ENCODE data around the gene PRRT3.
"Not testable (repeated sequence)": the region's sequence is repeated elsewhere in the genome, so short reads cannot be mapped to it uniquely, and the experiment has no call there.

The PRRT3 gene

DNA sequence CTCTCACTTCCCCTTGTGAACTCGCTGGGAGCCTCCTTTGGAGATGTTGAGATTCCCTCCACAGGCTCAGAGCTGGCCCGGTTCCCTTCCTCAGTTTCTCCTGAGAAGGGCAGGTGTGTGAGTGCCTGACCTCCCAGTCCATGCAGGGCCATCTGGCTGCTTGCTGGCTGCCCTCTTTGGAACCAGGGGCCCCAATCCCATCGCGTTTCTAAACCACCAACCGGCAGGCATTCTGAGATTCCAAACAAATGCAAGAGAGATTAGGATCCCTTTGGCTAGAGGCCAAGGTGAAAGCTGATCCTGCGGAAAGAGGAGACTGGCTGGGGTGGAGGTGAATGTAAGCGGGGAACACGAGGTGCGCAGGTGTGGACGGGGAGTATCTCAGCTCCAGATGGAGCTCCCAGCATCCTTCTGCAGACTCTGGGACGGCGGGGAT is 2.9 kb upstream of the PRRT3 start:
- no peaks in the 10 kb centered on the region for H3K27me3 Mint-ChIP-seq
- H3K4me3 Mint-ChIP-seq = no peak overlapping the region
- H3K36me3 Mint-ChIP-seq (ENCODE audit: low read depth) = no peaks in the 10 kb centered on the region
- H3K9me3 Mint-ChIP-seq = no peaks in the 10 kb centered on the region
- H3K27ac Mint-ChIP-seq = no peak overlapping the region
- peaks cover 14% of the 10 kb centered on the region for H3K4me1 Mint-ChIP-seq (ENCODE audit: low read depth)

DNA sequence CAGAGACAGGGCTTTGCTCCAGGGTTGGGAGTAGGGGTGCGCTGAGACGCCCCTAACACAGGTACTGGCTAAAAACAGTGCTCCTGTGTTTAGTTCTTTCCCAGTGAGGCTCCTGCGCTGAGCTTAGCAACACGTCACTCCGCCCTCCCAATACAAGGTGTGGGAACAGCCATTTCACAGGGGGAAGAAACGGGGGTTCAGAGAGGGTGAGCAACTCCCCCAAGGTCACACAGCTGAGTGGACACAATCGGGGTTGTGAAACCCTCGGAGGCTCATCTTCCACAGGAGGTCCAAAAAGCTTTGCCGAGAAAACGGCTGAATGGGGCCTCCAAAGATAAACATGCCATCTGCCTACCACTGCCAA is 628 bp downstream of the PRRT3 start:
- H3K4me1 Mint-ChIP-seq (ENCODE audit: low read depth) = peaks cover 14% of the 10 kb centered on the region
- no peaks in the 10 kb centered on the region for H3K9me3 Mint-ChIP-seq
- no peaks in the 10 kb centered on the region for H3K36me3 Mint-ChIP-seq (ENCODE audit: low read depth)
- peak overlapping the region; percentile 87 for H3K4me3 Mint-ChIP-seq
- peak overlapping the region; percentile 45 for H3K27ac Mint-ChIP-seq
- H3K27me3 Mint-ChIP-seq = no peaks in the 10 kb centered on the region

DNA sequence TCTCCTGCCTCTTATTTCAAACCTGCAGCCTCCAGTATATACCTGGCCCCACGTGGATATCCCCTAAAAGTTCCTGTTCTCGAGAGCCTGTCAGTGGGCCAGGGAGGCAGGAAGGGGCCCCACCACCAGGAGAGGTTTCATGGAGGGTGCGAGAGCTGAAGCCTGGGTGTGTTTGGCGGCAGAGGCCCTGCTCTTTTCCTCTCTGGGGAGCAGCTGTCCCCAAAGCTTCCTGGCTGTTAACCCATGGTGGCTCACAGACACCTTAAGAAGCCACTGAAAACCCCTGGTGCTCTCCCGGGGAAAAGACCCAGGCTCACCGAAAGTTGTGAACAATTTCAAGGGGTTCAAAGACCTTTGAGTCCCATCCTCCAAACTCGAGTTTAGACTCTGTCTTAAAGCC is 1.1 kb downstream of the PRRT3 start:
- no peaks in the 10 kb centered on the region for H3K27me3 Mint-ChIP-seq
- peaks cover 16% of the 10 kb centered on the region for H3K4me1 Mint-ChIP-seq (ENCODE audit: low read depth)
- no peaks in the 10 kb centered on the region for H3K9me3 Mint-ChIP-seq
- peak overlapping the region; percentile 87 for H3K4me3 Mint-ChIP-seq
- H3K27ac Mint-ChIP-seq = peak overlapping the region; percentile 1
- H3K36me3 Mint-ChIP-seq (ENCODE audit: low read depth) = no peaks in the 10 kb centered on the region

DNA sequence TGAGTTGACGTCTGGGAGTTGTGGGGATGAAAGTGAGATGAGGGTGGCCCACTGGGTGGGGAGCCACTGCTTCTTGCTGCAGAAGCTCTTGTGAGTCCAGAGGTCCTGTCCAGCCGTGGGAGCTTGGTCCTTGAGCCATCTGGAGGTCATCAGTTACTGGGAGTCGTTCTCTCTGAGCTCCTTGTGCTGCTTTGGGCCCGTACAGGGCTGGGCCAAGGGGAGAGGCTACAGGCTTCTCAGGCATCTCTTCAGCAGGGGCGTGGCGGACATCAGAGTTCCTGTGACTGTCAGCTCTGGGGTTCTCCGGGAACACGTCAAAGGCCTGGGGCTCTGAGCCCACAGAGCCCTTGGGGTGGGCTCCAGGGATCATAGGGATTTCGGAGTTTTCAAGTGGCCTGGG is 2.6 kb downstream of the PRRT3 start:
- Mint-ChIP-seq H3K36me3 (ENCODE audit: low read depth) (no peaks in the 10 kb centered on the region), H3K27me3 (no peaks in the 10 kb centered on the region), H3K9me3 (no peaks in the 10 kb centered on the region), H3K4me1 (ENCODE audit: low read depth) (peaks cover 22% of the 10 kb centered on the region), H3K27ac (no peak overlapping the region), H3K4me3 (no peak overlapping the region)

DNA sequence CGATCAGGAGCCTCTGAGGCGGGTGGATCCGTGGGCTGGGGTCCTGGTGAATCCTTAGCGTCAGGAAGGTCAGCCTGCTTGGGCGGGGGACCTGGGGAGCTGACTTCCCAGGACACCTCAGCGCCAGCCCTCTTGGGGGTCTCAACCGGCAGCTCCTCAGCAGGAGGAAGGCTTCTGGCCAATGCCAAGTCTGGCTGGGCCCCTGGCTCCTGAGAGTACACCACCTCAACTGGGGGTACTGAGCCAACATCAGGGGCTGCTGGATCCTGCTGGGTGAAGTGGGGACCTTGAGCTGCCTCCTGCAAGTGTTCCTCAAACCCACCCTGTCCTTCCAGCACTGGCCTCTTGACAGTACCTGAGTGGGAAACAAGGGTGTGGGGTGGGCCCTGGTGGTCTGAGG is 3.1 kb downstream of the PRRT3 start:
- Mint-ChIP-seq H3K9me3 (no peaks in the 10 kb centered on the region), H3K4me3 (no peak overlapping the region), H3K36me3 (ENCODE audit: low read depth) (no peaks in the 10 kb centered on the region), H3K27me3 (no peaks in the 10 kb centered on the region), H3K4me1 (ENCODE audit: low read depth) (peaks cover 22% of the 10 kb centered on the region), H3K27ac (no peak overlapping the region)

DNA sequence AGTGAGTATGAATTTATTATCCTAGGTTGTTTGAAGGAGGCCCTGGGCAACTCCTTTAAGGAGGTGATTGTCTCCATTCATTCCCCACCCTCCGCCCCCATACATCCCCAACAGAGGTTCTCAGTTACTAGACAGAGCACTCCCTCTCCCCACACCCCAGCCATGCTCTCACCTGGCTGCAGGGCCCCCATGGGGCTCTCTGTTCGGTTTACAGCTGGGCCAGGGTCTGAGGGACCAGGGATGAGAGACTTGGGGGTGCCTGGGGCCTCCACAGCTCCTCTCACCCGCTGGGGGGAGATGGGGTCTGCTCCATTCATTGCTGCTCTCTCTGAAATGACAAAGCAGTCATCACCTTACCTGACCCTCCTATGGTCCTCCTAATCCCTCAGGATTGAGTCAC is 3.6 kb downstream of the PRRT3 start:
- H3K4me3 Mint-ChIP-seq = no peak overlapping the region
- peaks cover 22% of the 10 kb centered on the region for H3K4me1 Mint-ChIP-seq (ENCODE audit: low read depth)
- no peak overlapping the region for H3K27ac Mint-ChIP-seq
- H3K9me3 Mint-ChIP-seq = no peaks in the 10 kb centered on the region
- no peaks in the 10 kb centered on the region for H3K27me3 Mint-ChIP-seq
- H3K36me3 Mint-ChIP-seq (ENCODE audit: low read depth) = no peaks in the 10 kb centered on the region

DNA sequence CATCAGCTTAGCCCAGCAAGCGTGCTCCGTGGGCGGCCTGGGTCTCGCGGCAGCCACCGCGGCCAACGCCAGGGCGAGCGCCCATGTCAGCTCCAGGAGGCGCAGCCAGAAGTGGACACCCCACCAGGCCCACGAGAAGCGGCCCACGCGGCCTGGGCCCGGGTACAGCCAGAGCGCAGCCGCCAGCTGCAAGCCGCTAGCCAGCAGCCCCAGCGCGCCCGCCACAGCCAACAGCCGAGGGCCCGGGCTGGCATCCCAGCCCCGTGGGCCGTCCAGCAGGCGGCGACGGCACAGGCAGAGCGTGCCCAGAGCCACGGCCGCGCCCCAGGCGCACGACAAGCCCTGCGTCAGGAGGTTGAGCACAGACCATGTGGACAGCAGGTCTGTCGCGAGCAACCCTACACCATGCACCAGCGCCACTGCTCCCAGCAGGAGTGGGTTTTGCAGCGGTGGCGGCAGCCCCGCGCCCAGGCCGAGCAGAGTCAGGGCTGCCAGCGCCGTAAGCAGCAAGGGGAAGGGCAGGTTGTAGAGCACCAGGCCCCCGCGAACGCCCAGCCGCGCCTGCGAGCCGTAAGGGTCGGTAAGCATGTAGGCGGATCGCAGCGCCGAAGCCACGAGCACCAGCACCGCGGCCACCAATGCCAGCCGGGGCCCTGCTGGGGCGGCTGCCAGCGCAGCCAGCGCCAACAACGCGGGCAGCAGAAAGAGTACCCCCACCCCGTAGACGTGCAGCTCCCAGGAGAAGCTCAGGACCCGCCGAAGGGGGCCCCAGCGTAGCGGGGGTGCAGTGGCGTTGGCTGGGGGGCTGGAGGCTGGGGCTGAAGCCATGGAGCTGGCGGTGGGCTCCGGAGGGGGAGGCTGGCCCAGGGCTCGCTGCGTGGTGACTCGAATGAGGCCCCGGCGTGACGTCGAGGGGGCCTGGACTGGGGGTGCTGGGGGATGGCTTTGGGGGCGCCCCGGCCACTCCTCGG is 4.9 kb downstream of the PRRT3 start:
- peaks cover 22% of the 10 kb centered on the region for H3K4me1 Mint-ChIP-seq (ENCODE audit: low read depth)
- no peak overlapping the region for H3K4me3 Mint-ChIP-seq

DNA sequence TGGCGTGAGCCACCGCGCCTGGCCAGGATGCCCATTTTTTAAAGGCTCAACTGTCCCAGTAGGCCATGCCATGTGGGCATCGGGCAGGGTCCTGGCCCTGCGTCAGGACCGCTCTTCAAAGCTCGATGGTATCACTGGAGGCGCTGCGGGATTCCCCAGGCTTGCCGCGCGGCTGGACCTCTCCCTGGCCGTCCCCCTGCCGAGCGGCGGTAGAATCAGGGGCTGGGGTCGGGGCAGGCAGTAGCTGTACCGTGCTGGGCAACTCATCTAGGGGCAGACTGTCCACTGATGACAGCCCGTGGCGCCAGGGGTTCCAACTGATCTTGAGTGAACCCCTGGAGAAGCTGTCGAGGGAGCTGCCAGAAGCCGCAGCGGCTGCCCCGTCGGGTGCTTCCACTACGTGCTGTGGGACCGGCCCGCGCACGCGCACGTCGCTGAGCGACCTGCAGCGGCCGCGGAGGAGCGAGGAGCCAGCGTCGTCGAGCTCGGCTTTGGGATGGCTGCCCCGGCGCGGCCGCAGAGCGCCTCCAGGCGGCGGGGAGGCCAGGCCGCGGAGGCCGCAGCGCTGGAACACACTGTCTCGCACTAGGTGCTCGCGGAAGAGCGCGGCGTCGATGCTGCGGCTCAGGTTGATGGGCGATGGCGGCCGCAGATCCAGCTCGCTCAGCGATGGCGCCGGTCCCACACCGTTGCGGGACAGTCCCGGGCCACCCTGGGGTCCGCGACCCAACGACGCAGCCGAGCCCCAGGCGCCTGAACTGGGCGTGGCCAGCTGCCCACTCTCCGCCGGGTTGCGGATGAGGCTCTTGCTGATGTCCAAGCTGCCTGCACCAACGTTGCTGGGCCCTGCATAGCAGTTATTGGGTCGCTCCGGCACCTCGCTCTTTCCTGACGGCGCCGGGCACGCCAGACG is 5.8 kb downstream of the PRRT3 start:
- Mint-ChIP-seq H3K27ac (peak overlapping the region; percentile 85), H3K27me3 (no peaks in the 10 kb centered on the region), H3K9me3 (no peaks in the 10 kb centered on the region), H3K4me3 (peak overlapping the region; percentile 82), H3K4me1 (ENCODE audit: low read depth) (peaks cover 18% of the 10 kb centered on the region), H3K36me3 (ENCODE audit: low read depth) (no peaks in the 10 kb centered on the region)

More for the DNA sequence above, 4.9 kb downstream of the PRRT3 start:
- no peaks in the 10 kb centered on the region for H3K9me3 Mint-ChIP-seq
- H3K27me3 Mint-ChIP-seq = no peaks in the 10 kb centered on the region
- H3K36me3 Mint-ChIP-seq (ENCODE audit: low read depth) = no peaks in the 10 kb centered on the region
- H3K27ac Mint-ChIP-seq = no peak overlapping the region

DNA sequence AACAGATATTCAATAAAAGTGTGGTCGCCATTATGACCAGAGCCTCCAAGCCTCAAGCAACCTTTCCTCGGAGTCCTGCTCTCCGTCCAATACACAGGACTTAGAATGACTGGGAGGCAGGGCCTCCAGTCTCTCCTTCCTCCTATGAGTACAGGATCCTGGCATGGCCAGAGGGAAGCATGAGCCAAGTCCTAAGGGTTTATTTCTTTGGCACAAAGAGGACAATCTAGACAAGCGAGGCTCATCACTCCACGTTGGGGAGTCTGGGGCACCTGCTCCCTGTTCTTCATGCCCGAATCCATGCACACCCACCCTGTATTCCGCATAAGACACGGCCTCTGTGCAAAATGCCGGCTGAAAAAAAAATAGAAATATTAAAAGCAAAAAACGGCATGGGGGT is 6.8 kb downstream of the PRRT3 start:
- Mint-ChIP-seq H3K4me1 (ENCODE audit: low read depth) (peaks cover 10% of the 10 kb centered on the region), H3K36me3 (ENCODE audit: low read depth) (no peaks in the 10 kb centered on the region), H3K4me3 (peak overlapping the region; percentile 60), H3K9me3 (no peaks in the 10 kb centered on the region), H3K27me3 (no peaks in the 10 kb centered on the region), H3K27ac (peak overlapping the region; percentile 76)

DNA sequence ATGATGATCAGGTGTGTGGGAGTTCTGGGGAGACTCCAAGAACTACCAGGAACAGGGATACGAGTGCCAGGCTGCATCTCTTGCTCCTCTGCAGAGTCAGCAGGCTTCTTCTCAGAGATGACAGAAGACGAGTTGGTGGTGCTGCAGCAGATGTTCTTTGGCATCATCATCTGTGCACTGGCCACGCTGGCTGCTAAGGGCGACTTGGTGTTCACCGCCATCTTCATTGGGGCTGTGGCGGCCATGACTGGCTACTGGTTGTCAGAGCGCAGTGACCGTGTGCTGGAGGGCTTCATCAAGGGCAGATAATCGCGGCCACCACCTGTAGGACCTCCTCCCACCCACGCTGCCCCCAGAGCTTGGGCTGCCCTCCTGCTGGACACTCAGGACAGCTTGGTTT is 7.9 kb downstream of the PRRT3 start:
- peaks cover 7% of the 10 kb centered on the region for H3K4me1 Mint-ChIP-seq (ENCODE audit: low read depth)
- no peak overlapping the region for H3K4me3 Mint-ChIP-seq
- H3K27me3 Mint-ChIP-seq = no peaks in the 10 kb centered on the region
- H3K27ac Mint-ChIP-seq = no peak overlapping the region
- H3K9me3 Mint-ChIP-seq = no peaks in the 10 kb centered on the region
- no peaks in the 10 kb centered on the region for H3K36me3 Mint-ChIP-seq (ENCODE audit: low read depth)

DNA sequence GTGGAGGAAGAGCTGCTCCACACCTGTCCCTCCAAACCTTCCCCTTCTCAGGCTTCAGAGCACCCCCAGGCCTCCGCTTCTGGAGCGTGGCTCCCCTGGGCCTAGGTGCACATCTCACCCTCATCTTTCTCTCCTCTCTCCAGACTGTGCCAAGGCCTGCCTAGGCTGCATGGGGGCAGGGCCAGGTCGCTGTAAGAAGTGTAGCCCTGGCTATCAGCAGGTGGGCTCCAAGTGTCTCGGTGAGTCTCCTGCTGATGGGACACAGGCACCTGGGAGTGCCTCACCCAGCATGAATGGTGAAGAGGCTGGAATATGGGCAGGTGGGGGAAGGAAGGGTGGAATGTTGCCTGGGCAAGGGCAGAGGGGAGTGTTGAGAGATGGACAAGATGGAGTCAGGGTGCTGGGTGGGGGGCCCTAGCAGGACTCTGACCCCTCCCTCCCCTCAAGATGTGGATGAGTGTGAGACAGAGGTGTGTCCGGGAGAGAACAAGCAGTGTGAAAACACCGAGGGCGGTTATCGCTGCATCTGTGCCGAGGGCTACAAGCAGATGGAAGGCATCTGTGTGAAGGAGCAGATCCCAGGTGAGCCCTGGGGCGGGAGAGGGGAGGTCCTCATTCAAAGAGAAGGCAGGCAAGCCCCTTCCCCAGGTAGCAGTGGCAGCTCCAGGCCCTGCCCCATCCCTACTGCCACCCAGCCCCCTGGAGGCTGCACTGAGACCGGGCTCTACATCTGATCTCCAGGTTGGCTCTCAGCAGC is 9.1 kb downstream of the PRRT3 start:
- Mint-ChIP-seq H3K27ac (peak overlapping the region; percentile 41), H3K4me3 (no peak overlapping the region), H3K36me3 (ENCODE audit: low read depth) (no peaks in the 10 kb centered on the region), H3K9me3 (no peaks in the 10 kb centered on the region), H3K27me3 (no peaks in the 10 kb centered on the region), H3K4me1 (ENCODE audit: low read depth) (peaks cover 7% of the 10 kb centered on the region)

DNA sequence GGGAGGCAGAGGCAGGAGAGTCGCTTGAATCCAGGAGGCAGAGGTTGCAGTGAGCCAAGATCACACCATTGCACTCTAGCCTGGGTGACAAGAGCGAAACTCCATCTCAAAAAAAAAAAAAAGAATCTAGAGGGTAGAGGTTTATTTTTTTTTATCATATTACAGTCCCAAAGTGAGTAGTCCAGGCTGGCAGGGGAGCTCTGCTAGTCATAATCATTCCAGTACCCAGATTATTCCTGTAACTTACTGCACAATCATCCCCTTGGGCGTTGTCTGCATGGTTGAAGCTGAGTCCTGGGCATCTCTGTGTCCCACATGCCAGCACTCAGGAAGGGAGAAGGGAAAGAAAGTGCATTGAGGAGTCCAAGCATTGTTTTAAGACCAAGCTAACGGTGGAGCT is 10.0 kb downstream of the PRRT3 start:
- peaks cover 3% of the 10 kb centered on the region for H3K36me3 Mint-ChIP-seq (ENCODE audit: low read depth)
- peaks cover 7% of the 10 kb centered on the region for H3K4me1 Mint-ChIP-seq (ENCODE audit: low read depth)
- H3K27ac Mint-ChIP-seq = no peak overlapping the region
- no peak overlapping the region for H3K4me3 Mint-ChIP-seq
- no peaks in the 10 kb centered on the region for H3K9me3 Mint-ChIP-seq
- H3K27me3 Mint-ChIP-seq = no peaks in the 10 kb centered on the region

DNA sequence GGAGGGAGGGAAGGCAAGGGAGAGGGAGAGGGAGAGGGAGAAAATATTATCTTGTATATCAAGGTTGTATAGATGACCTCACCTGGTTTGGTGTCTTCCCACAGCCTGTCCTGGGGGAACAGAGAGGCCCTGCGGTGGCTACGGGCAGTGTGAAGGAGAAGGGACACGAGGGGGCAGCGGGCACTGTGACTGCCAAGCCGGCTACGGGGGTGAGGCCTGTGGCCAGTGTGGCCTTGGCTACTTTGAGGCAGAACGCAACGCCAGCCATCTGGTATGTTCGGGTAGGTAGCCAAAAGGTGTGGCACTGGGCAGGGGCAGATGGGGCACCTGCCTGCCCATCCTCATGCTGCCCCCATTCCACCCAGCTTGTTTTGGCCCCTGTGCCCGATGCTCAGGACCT is 11.5 kb downstream of the PRRT3 start:
- Mint-ChIP-seq H3K27ac (no peak overlapping the region), H3K27me3 (no peaks in the 10 kb centered on the region), H3K9me3 (no peaks in the 10 kb centered on the region), H3K4me3 (no peak overlapping the region), H3K4me1 (ENCODE audit: low read depth) (peaks cover 7% of the 10 kb centered on the region), H3K36me3 (ENCODE audit: low read depth) (peaks cover 12% of the 10 kb centered on the region)

DNA sequence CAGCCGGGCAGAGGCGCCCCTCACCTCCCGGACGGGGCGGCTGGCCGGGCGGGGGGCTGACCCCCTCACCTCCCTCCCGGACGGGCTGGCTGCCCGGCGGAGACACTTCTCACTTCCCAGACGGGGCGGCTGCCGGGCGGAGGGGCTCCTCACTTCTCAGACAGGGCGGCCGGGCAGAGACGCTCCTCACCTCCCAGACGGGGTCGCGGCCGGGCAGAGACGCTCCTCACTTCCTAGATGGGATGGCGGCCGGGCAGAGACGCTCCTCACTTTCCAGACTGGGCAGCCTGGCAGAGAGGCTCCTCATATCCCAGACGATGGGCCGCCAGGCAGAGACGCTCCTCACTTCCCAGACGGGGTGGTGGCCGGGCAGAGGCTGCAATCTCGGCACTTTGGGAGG is 12.3 kb downstream of the PRRT3 start:
- not testable (repeated sequence) for H3K4me3 Mint-ChIP-seq

More for the DNA sequence above, 12.3 kb downstream of the PRRT3 start:
- Mint-ChIP-seq H3K4me1 (ENCODE audit: low read depth) (peaks cover 10% of the 10 kb centered on the region), H3K36me3 (ENCODE audit: low read depth) (peaks cover 20% of the 10 kb centered on the region)
- not testable (repeated sequence) for H3K9me3 Mint-ChIP-seq, H3K27me3 Mint-ChIP-seq, H3K27ac Mint-ChIP-seq

Data from stimulated activated naive CD8-positive, alpha-beta T cell treated with anti-CD3 and anti-CD28 coated beads, Interleukin-15, Interleukin-2, amounts not matched to agents 100 ng/mL and 50 ng/mL, for 24 hours (primary cell).